Stimulated activated CD8-positive, alpha-beta memory T cell treated with anti-CD3 and anti-CD28 coated beads, Interleukin-12 subunit alpha, Interleukin-12 subunit beta, amount 100 ng/mL, for 24 hours (primary cell): ENCODE measurements around the gene NPAS1.
"Not testable (repeated sequence)": the region's sequence is repeated elsewhere in the genome, so short reads cannot be mapped to it uniquely, and the experiment has no call there.

ENCODE experiments used
- DNase-seq: peaks from one replicate; pipeline ENCODE4 v3.0.0-alpha.2; 2020; ENCODE audit errors: extremely low read depth

Gene NPAS1

DNA sequence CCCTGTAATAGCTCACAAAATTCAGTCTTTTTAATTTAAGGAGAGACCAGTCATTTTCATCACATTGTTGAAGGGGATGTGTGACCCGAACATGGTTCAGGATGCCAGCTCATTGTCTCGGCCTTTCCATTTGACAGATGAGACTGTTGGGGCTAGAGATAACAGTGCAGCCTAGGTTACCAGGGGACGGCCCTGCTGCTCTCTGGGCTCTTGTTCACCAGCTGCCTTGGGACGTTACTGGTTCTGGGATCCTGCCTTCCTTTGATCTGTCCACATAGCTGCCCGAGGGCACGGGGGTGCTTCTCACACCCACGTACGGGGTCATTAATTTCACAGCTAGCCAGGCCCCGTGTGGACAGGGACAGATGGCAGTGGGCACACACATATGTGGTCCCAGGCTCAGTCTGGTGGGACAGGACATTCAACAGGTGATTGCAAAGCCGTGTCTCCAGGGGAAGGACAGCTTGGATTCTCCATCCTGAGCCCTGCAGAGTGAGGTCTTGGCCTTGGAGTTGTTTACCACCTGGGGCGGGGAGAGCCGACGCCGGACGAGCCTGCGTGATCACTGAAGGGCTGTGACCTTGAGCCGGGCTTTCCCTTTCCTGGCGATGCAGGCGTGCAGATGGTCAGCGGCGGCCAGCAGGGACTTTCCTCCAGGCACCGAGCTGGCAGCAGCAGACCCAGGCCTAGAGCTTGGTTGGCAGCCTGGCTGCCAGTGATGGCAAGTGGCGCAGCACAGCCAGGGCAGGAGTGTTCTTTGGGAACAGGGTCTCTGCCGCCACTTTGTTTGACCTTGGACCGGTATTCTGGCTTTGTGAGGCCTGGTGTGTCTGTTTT is 26.7 kb upstream of the NPAS1 start:
- no peak for DNase-seq

DNA sequence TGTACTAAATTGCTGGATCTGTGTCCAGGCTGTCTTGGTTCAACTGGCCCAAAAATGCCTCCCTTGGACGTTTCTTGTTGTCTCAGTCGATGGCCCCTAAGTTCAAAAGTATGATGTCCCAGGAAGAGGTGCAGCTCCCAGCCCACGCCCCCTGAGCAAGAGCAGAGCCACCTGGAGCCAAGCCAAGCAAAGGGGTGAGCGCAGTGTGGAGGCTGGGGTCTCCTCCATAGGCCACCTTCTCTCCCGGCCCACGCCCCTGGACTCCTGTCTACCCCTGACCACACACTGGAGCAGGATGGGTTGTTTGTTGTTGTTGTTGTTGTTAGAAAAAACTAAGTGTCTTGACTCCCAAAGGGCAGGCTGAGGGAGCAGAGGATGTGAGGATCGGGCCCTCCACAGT is 26.0 kb upstream of the NPAS1 start:
- DNase-seq, result no peak

DNA sequence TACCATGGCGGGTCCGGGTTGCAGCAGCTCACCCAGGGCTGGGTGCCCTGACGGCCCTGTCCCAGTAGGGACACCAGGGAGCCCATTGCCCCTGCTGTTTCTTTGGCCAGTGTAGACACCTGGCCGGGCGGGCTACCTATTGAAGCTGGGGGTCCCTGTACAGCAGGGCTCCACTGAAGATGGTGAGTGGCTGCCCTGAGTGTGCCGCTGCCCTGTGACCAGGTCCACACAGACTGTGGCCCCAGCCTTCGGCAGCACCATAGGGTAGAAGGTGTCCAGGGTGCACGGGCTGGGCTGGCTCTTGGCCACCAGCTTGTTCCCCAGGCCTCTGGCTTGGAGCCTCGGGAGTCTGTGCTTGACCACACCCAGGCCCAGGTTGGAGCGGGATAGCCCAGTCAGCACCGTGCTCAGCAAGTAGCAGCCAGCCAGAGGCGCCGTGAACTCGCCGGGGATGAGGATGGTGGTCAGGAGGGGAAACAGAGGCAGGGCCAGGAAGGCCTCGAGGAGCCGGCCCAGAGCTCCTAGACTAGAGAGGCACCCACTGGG is 25.4 kb upstream of the NPAS1 start:
- no peak for DNase-seq

DNA sequence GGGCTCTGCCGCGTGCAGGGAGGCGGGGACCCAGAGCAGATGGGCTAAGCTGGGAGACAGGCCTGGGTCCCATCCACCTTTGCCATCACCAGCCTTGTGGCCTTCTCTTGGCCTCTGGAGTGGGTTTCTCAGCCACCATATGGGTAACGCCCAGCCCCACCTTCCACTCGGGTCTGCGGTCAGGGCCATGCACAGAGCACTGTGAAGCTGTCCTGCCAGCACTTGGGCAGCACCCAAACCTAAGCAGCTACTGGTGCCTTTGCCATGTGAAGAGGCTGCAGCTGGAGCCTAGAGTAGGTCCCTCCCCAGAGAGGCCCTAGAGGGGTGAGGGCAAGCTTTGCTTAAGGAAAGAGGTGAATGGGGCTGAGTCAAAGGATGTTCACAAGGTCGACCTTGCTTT is 24.1 kb upstream of the NPAS1 start:
- DNase-seq, result no peak

DNA sequence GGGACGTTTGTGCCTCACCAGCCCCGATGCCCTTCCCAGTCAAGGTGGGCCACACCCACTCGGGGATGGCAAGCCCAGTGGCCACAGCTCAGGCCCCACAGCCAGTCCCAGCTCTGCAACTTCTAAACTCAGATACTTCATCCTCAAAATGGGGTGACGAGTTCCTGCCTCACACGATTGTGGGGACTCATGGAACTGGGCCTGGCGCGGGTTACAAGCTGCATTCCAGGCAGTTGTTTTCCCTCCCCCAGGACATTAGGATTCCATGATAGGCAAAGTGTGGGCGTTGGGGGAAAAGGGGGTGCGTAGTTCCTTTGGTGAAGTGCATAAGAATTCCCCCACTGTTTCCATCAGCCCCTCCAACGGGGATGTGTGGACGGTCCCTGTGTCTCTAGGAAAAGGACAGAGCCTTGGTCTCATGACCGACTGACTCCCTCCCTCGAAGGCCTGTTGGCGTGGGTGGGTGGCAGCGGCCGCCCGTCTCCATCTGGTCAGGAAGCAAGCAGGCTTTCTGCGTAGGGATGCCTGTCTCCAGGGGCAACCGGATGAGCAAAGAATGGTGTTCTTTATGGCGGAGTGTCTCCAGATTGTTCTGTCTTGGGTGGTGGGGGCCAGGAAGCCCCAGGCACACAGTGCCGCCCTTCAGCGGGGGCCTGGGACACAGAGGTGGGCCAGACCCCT is 21.1 kb upstream of the NPAS1 start:
- no peak for DNase-seq

DNA sequence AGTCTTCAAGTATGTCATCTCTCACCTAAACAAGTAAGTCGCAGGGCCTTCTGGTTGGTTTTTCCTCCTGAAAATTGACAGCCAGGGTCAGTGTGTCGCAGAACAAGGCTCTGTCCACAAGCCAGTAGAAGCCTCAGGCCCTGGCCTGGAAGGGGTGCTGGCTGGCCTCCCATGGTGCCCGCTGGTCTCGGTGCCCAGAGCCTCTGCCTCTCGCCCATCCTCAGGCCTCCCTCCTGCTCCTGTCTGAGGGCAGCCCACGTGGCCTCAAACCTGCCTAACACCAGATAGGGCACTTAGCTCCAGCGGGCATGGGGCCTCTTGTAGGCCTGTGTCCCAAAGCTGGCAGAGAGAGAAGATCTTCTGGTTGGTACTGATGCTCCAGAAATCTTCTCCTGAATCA is 20.3 kb upstream of the NPAS1 start:
- DNase-seq, result no peak

DNA sequence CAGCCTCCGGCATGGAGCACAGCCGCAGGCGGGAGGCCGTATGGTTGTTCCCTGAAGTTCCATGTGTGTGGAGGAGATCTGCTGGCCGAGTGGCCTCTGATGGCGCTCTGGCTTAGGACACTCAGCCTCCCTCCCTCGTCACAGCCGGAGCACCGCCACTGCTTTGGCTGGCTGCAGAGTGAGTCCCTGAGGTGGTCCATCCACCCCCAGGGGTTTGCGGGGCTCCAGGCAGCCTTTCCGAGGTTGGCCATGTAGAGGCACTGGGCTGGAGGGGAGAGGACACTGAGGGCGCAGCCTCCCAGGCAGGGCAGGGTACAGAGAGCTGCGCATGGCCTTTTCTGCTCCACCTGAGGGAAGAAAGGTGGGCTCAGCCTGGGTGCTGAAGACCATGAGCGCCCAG is 19.8 kb upstream of the NPAS1 start:
- no peak for DNase-seq

DNA sequence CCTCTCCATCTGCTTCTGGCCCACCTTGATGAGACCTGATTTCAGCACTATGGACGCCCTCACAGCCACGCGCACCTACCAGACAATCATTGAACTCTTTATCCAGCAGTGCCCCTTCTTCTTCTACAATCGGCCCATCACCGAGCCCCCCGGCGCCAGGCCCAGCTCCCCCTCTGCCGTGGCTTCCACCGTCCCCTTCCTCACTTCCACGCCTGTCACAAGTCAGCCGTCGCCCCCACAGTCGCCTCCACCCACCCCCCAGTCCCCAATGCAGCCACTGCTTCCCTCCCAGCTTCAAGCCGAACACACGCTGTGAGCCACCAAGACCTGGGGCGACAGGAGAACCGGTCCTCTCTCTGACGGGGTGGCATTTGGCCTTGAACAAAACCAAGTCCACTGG is 19.3 kb upstream of the NPAS1 start:
- DNase-seq, result no peak

DNA sequence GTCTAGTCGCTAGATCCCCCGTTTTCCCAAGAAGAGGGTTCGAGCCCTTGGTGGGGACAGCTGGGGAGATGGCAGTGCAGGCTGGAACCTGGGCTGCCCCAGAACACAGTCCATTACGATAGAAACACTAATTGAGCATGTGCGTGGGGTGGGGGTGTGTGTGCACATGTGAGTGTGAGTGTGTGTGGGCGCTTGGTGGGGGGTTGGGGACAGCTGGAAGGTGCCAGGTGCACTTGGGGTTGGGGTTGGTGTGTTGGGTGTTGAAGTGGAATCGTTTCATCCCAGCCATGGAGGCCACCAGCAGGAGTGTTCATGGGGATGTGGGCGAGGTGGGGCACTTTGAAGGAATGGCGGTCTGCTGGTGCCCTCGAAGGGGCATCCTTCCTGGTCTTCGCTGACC is 18.1 kb upstream of the NPAS1 start:
- no peak for DNase-seq

DNA sequence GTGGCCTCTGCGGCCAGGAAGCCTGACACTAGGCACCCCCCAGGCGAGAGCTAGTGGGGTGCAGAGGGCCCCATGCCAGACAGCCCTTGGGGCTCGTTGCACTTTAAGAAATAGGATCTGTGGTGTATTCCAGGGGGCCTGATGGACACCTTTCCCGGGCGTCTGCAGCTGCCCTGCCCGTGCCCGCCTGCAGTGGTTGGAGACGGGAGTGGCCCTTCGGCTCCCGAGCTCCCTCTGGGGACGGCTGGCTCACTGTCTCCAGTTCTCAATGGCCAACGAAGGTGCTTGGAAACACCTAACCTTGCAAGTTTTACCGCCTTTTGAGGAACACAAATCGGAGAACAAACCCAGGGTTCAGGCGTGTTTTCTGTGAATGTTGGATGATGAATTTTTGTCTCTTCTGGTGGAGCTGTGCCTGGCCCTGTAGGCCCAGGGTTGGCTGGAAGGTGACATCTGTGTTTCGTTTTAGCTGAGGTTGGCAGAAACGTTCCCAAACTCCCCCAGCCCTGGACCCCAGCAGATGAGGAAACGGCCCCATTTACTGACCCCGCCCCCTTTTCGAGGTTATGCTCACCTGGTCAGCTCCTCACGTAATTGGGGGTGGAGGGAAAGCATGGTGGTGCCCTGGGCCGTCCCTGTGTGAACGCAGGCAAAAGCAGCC is 17.4 kb upstream of the NPAS1 start:
- no peak for DNase-seq

DNA sequence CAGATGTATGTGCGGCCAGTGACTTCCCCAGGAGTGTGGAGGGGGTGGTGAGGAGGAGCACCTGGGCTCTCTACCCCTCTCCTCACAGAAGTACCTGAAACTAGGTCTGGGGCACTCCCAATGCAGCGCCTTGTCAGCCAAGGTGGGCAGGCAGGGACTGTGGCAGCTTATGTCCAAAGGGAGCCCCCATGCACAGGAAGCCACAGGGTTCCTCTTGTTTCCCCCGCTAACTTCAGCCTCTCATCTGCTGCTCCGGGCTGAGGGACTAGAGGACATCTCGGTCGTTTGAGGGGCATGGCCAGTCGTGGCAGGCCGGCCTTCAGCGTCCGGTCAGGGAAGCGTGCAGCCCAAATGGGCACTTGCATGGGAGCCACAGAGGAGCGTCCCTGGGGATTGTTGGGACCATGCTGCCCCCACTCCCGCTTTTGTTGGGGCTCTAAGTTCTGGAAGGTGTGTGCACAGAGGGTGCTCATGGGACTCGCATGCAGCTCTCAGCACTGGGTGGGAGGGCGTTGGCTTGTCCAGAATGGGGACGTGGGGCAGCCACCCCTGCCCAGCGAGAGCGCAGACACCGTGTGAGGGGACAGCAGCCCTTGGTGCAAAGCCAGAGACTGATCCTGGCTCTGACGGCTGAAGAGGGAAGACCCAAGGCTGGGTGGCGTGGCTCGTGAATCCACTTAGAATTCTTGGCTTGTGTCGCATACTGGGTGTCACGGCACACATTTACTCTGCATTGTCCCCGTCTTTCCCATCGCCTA is 16.6 kb upstream of the NPAS1 start:
- DNase-seq, result no peak

DNA sequence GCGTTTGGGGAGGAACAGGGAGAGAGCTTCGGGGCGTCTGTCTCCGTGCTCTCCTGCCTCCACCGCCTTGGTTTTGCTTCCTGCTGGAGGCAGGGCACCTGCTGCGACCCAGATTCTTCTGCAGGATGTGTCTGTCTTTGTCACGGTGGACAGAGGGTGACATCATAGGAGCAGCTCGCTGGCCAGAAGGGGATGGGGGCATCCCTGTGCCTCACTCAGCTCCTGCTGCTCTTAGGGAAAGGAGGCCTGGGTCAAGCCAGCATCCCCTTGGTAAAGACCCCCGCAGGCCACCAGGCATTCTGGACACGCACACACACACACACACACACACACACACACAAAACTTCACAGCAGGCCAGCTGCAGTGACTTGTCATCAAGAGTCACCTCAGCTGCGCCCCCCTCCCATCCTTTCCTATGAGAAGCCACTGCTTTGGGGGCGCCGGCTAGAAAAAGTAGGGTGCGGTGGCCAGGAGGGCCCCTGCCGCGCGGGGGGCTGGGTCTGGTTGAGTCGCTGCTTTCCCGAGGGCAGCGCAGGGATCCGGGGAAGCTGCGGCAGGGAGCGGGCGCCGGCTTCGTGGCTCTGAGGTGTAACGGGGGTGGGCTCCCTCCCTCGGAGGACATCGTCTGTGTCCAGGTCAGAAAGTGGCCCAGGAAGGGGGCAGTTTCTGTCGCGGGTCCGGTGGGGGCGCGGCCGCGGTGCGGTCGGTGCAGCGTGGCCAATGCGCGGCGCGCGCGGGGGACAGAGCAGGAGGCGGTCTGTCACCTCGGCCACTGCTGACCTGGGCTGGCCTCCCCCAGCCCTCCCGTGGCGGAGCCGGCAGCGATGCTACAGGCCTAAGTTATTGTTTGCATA is 15.8 kb upstream of the NPAS1 start:
- DNase-seq, result no peak

DNA sequence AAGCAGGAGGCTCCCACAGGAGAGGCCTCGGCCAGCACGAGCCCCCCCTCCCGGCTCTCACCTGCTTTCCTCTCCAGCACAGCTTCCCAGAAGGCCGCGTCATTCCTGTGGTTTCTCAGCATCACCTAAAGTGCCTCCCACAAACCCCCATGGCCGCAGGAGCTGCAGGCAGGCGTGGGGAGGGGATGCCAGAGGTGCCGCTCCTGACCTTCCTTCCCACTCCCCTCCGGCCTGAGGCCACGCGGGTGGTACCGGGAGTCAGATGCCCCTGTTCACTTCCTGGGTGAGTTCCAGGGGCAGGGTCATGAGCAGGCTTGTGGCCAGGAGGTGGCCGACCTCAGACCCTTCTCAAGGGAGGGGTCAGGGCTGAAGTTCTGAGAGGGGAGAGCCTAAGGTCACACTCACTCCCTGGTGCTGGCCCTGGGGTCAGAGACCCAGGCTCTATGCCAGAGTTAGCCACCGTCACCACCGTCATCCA is 14.4 kb upstream of the NPAS1 start:
- DNase-seq, result no peak

DNA sequence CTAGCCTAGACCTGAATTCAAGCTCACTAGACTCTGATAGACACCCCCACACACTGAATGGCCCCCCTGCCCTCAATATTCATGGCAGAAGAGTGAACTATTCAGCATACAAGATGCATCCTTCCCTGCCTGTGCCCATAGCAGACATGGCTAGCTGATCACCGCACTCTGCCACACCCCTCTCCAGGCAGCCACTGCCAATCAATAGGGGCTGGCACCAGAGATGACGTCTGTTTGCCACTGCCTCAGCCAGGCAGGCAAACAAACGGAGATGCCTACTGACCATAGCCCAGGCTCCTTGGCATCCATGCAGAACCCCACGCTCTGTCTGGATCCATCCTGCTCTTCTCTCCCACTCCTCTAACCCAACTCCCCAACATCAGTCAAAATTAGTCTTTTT is 13.8 kb upstream of the NPAS1 start:
- DNase-seq, result no peak

DNA sequence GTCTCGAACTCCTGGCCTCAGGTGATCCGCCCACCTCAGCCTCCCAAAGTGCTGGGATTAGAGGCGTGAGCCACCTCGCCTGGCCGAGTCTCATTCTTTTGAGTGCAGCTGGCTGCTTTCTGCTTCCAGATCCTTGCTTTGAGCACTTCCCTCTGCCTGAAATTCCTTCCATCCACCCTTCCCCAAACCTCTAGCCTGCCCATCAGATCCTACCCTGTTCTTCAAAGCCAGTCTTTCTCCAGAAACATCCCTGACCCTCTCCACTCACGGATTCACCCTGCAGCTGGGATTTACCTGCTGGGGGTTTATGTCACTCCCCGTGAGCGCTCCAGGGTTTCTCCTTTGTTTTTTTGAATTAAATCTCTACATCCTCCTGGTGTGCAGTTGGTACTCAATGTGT is 13.1 kb upstream of the NPAS1 start:
- DNase-seq, result no peak

DNA sequence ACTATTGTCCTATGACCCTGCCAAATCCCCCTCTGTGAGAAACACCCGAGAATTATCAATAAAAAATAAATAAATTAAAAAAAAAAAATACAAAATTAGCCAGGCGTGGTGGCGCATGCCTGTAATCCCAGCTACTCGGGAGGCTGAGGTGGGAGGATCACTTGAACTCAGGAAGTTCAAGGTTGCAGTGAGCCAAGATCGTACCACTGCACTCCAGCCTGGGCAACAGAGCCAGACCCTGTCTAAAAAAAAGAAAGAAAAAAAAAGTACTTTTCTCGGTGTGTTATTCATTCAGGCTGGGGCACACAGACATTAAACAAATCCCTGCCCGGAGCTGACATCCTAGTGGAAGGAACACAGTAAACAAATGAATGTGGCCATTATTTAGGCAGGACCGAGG is 9.1 kb upstream of the NPAS1 start:
- DNase-seq, result not testable (repeated sequence)

DNA sequence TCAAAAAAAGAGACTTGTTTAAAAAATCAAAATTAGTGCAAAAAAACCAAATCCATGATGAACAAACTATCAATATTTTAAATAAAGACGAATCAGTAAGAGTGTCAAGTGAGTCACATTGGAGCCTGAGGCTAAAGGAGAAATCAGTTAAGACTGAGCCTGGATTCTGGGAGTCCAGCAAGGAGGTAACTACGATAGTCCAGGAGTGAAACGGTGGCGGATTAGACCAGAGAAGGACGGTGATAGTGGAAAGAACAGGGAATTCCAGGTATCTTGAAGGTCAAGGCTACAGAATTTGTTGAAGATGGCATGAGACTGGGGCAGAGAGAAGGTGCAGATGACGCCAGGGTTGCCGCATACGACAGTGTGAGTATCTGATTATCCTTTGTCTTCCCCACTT is 7.0 kb upstream of the NPAS1 start:
- DNase-seq, result no peak

DNA sequence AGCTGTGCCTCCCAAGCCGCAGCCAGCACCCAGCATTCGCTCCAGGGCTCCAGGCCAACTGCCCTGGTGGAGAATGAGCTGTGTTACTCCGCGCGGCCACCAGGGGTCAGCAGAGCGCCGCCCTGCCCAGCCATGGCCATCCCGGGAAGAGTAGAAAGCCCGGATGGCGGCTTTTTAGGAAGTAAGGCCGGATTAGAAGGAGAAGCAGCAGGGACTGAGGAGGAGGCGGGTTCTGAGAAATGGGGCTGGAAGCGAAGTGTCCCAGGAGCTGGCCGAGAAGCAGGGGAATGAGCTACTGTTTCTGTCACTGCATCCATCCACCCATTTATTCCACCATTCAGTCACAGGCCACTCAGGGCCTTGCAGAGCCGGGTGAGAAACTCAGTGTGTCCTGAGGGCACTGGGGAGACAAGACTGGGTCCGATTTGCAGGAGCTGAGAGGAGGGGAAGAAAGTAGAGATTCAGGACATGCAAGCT is 6.6 kb upstream of the NPAS1 start:
- no peak for DNase-seq

DNA sequence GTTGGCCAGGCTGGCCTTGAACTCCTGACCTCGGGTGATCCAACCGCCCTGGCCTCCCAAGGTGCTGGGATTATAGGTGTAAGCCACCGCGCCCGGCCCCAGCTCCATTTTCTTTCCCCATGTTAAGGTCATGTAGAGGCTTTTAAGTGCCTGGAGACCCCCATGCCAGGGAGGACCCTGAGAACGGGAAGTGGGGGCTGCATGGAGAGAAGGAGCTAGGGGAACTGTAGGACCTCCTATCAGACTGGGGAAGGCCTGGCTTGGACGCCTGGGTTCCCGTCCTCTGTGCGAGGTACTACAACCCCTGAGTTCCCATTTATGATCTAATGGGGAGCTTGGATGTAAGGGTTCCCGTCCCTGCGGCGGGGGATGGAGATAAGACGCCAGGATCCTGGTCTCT is 714 bp upstream of the NPAS1 start:
- no peak for DNase-seq

DNA sequence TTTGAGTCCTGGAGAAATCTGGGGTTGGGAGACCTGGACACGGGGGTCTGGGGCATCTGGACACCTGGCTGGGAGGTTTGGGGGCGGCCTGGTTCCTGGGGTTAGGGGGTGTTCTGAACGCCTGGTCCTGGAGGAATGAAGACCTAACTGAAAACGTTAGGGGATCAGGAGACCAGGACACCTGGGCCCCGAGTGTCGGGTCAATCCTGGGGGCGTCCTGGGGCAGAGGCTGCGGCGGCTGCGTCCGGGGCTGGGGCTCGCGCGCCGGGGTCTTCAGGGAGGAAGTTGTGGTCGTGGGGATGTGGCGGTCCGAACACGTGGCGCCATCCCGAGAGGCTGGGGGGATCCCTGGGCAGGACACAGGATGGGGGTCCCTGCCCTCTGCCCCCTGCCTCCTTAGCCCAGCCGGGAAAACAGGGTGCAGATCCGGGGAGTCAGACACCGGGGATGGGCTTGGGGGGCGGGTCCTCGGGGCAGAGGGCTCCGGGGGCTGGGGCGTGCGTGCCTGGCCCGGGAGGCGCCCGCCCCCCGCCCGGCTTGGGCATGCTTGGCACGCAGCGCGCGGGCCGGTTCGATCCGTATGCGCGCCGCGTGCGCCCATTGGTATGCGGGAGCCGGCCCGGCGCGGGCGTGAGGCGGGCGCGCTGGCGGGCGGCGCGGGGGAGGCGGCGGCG is 632 bp downstream of the NPAS1 start:
- DNase-seq, result no peak
